SK-N-SH treated with all-trans-retinoic acid at 6 μM for 48 hours (cell line): Measurements from ENCODE around the gene CMIP.

ENCODE experiments used
- ARNTL ChIP-seq: fragments of 450-650 bp; formaldehyde crosslinking; IDR thresholded peaks from 2 replicates; pipeline ENCODE4 v1.5.0; 2020; ENCODE audit warnings: low read depth, mild to moderate bottlenecking, moderate library complexity, borderline replicate concordance
- PATZ1 ChIP-seq: fragments of 250-450 bp; sonication (Bioruptor Pico); IDR thresholded peaks from 2 replicates; pipeline ENCODE4 v1.8.0; 2020; ENCODE audit warnings: mild to moderate bottlenecking, moderate library complexity, borderline replicate concordance
- PPARA ChIP-seq: fragments of 250-450 bp; sonication (Bioruptor Pico); IDR thresholded peaks from 2 replicates; pipeline ENCODE4 v1.5.0; 2020; ENCODE audit warnings: mild to moderate bottlenecking, borderline replicate concordance
- ZFP3 ChIP-seq: fragments of 250-450 bp; sonication (Bioruptor Pico); IDR thresholded peaks from 2 replicates; pipeline ENCODE4 v1.5.0; 2020; ENCODE audit warnings: mild to moderate bottlenecking, moderate library complexity

DNA sequence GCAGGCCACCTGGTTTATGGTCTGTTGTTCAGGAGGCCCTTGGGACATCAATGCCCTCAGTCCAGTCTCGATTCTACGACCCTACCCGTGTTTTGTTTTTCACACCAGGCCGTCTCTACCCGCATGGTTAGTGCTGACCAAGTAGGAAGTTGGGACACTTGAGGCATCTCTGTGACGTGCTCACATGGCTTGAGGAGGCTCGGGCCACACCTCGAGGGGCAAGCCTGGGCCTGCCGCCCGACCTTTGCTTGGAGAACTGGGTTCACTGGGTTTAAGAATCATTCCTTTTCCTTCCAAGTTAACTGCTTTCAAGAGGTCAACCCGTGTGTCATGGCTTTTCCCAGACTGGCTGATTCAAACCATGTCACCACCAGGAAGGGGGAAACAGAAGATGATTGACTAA, 86.8 kb downstream of the CMIP start:
- TF ChIP-seq ZFP3 (CRISPR knock-in tag) (no peak), PATZ1 (CRISPR knock-in tag) (no peak), ARNTL (CRISPR knock-in tag) (no peak), PPARA (no peak)
